NCI-H2196 (cell line): Measurements from ENCODE around the gene NAGS.
"Not testable (repeated sequence)": the region's sequence is repeated elsewhere in the genome, so short reads cannot be mapped to it uniquely, and the experiment has no call there.

Experiments used
- DNase-seq: peaks from one replicate; lab custom pipeline; 2025; ENCODE audit not compliant: unreplicated experiment; lab: John Stamatoyannopoulos, UW

NAGS gene, protein sequence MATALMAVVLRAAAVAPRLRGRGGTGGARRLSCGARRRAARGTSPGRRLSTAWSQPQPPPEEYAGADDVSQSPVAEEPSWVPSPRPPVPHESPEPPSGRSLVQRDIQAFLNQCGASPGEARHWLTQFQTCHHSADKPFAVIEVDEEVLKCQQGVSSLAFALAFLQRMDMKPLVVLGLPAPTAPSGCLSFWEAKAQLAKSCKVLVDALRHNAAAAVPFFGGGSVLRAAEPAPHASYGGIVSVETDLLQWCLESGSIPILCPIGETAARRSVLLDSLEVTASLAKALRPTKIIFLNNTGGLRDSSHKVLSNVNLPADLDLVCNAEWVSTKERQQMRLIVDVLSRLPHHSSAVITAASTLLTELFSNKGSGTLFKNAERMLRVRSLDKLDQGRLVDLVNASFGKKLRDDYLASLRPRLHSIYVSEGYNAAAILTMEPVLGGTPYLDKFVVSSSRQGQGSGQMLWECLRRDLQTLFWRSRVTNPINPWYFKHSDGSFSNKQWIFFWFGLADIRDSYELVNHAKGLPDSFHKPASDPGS

DNA sequence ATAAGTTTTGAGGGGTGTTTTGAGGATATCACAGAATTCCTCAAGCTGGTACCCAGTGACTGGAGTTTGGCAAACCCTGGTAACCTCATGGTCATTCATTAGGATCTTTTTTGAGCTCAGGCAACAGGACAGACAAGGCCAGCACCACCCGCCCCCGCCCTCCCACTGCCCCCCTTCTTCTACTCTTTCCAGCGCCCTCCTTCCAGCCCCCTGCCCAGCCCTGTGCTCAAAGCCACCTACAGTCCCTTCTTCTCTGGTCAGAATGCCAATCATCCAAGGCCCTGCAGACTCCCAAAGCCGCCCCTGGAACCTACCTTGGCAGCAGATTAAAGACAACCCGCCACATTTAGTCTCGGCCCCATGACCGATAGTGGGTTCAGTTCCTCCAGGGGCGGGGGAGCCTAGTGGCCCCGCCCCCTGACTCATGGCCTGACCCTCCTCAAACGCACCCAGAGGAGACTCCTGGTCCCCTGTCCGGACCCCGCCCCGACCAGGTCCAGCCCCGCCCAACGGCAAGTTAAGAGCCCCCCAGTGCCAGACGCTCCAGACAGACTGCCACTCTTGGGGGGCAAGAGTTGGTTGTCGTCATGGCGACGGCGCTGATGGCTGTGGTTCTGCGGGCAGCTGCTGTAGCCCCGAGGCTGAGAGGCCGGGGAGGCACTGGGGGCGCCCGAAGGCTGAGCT lies at the start of gene NAGS:
NAGS (plus strand) TSS at position 546 of the 684 bp plus-strand sequence; CDS start at position 588, 42 bp downstream.
- DNase-seq = no peak

DNA sequence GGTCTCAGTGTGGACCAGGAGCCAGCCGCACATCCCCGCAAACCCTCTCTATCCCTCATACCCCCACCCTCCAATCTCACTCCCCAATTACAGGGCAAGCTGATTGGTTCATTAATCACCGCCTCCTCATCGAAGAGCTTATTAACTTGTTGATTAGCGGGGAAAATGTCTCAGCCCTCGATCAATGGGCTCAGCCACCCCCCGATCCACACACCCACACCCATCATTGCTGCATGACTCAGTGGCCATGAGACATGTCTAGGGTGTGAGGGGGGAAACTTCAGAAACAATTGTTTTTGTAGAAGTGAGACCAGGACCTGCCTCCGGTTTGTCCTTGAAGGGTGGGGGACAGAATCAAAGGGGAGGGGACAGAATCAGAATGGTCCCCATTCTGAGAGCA lies 48.2 kb upstream of the NAGS start:
- no peak for DNase-seq

DNA sequence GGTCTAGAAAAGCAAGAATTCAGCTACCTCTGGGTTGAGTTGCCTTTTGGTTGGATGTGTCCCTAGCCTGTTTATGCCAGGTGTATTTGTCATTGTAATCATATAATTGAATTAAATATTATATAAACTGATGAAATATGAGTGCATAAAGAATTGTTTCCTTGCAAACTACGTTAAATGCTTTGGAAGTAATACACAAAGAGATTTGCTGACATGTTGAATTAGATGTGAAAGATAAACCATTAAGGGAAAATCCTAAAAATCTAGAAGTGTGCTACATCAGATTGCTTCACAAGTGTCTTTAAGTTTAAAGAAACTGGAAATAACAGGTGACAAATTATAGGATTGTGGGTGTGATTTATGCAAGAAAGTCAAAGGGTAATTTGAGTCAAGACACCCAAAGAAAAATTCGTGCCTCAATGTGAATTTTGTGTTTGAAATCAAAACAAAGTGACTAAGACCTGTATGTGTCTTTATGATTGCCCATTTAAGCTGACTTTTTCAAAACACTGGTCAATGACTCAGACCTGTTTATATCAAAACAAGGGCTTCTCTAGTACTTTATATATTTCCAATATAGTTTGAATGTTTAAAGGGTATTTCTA lies 45.6 kb upstream of the NAGS start:
- no peak for DNase-seq

DNA sequence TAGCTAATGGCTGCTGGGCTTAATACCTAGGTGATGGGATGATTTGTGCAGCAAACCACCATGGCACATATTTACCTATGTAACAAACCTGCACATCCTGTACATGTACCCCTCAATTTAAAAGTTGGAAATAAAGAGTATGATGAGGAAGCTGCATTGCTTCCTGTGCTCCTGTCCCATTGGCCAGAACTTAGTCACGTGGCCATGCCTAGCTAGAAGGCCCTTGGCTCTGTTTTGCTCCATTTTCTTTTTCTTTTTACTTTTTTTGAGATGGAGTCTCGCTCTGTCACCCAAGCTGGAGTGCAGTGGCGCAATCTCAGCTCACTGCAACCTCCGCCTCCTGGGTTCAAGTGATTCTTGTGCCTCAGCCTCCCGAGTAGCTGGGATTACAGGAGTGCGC lies 43.1 kb upstream of the NAGS start:
- DNase-seq = not testable (repeated sequence)

DNA sequence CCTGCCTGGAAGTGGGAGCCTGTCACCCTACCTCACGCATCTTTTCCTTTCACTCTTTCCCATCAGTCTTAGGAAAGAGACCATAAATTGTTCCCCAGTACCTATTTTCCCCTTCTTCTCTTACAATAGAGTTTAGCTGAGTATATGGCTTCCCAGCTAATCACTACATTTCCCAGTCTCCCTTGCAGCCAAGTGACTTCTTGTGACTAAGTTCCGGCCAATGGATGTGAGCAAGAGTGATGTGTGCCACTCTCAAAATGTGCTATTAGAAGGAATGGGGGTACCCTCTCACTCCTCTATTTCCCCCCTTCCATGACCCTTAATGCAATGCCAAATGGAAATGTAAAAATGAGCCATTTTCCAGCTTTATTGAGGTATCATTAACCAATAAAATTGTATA lies 42.5 kb upstream of the NAGS start:
- no peak for DNase-seq

DNA sequence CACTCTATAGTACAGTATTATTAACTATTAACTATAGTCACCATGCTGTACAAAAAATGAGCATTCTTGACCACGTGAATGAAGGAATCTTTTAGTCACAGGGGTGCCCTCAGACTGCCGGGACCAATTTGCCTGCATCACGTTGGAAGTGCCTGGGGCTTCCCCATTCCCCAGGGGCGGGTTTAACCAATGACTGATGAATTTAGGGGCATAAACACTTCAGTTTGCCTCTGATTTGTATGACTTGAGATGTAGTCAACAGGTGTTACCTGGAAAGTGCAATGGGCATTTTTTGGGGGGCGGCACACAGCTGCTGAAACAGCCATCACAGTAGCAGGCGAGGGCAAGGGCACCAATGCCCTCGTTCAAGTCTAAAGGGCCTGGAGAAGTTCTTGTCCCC lies 41.9 kb upstream of the NAGS start:
- DNase-seq = no peak

DNA sequence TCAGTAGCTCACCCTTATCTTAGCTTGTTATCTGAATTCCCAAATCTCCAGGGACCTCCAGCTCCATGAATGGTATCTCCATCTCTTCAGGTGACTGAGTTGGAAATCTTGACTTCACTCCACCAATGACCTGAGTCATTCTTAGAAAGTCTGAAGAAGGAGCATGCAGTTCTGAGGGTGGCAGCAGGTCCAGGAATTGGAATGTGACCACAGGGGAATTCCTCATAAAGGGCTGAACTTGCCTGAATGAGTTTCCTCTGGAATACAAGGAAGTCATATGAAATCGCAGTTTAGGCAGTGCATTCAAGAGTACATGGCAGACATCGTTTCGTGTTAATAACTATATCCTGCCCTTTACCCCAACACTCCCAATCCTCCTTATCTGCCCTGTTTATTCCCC lies 38.1 kb upstream of the NAGS start:
- DNase-seq = no peak

DNA sequence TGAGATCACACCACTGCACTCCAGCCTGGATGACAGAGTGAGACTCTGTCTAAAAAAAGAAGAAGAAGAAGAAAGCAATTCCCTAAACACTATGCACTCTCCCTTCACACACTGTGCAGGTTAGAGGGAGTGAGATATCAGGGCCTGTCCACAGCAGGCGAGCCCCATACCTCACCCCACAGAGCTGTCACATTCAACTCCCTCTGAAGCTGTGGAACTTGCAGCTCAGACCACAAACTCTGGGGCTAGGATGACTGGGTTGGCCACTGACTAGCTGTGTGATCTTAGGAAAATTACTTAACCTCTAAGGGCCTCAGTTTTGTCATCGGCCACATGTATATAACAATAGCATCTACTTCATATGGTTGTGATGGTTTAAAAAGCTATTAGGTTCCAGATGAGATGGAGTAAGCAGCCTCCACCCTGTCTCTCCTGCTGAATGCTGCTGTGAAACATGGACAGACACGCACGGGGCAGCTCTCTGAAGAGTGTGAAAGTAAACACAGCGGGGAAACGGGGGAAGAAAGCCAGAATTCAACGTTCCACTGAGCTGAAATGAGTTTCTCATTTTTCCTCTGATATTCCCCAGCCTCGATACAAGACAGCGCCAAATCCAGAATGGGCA lies 37.1 kb upstream of the NAGS start:
- DNase-seq = no peak

DNA sequence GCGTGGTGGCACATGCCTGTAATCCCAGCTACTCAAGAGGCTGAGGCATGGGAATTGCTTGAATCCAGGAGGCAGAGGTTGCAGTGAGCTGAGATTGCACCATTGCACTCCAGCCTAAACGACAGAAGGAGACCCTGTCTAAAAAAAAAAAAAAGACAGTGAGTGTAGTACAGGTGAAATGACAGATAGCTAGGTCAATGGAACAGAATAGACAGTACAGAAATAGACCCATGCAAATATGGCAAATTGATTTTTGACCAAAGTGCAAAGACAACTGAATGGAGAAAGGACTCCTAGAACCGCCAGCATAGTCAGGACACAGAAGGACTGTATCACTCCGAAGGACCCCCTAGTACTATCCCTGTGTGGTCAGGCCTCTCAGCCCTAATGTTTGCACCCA lies 34.1 kb upstream of the NAGS start:
- no peak for DNase-seq

DNA sequence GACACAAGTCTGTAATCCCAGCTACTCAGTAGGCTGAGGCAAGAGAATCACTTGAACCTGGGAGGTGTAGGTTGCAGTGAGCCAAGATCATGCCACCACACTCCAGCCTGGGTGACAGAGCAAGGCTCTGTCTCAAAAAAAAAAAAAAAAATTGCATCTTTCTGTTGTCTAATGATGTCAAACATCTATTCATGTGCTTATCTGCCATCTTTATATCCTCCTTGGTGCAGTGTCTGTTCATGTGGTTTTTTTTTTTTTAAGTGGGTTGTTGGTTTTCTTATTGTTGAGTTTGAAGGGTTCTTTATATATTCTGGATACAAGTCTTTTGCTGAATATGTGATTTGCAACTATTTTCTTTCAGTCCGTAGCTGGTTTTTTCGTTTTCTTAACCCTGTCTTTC lies 33.0 kb upstream of the NAGS start:
- DNase-seq = not testable (repeated sequence)

DNA sequence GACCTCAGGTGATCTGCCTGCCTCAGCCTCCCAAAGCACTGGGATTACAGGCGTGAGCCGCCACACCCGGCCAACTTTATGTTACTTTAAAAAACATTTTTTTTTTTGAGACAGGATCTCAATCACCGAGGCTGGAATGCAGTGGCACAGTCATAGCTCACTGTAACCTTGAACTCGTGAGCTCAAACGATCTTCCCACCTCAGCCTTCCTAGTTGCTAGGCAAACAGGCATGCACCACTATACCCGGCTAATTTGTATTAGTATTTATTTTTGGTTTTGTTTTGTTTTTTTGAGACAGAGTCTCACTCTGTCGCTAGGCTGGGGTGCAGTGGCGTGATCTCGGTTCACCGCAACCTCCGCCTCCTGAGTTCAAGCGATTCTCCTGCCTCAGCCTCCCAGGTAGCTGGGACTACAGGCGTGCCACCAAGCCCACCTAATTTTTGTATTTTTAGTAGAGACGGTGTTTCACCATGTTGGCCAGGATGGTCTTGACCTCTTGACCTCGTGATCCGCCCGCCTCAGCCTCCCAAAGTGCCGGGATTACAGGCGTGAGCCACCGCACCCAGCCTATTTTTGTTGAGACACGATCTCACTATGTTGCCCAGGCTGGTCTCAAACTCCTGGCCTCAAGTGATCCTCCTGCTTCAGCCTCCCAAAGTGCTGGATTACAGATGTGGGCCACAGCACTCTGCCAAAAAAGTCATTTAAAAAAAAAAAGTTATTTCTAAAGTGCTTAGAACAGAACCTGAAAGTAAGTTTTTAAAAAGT lies 31.8 kb upstream of the NAGS start:
- DNase-seq = not testable (repeated sequence)

DNA sequence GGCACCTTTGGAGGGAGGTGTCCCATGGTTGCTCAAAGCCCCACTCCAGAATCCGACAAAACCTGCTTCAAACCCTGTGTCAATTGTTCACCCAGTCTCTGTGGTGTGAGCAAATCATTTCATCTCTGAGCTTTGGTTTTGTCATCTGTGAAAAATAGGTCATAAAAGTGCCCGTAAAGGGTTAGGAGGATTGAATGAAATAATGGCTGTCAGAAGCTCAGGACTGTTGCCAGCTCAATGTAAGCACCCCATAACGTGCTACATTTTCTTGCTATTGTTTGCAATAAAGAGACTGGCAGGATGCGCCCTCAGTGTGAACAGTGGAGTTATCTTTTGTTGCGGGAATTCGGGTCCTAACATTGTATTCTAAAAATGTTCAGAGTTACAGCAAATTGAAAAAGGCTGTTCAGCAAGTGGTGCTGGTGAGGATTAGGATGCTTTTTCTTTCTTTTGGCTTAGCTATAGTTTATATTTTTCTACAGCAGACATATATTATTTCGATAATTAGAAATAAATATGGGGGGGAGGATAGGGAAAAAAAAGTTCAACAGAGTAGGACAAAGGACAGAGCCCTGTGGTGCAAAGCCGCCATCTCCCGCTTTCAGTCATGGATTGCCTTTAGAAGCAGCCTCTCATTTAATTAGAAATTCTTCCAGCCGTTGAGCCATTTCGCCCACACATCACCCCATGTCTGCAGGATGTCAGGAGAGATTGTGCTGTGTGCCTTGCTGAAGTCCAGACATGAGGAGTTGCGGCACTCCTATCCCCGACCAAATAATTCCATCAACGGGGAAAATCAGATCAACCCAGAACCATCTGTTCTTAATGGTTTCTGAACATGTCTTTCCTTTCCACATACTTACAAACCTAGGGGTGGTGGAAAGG lies 29.8 kb upstream of the NAGS start:
- no peak for DNase-seq

DNA sequence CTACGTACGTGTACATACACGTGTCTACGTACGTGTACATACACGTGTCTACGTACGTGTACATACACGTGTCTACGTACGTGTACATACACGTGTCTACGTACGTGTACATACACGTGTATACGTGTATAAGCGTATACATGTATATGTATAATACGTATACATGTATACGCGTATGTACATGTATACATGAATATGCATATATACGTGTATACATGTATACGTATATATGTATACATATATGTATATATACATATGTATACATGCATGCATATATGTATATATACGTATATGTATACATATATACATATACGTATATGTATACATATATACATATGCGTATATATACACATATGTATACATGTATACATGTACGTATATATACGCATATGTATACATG lies 28.5 kb upstream of the NAGS start:
- no peak for DNase-seq

DNA sequence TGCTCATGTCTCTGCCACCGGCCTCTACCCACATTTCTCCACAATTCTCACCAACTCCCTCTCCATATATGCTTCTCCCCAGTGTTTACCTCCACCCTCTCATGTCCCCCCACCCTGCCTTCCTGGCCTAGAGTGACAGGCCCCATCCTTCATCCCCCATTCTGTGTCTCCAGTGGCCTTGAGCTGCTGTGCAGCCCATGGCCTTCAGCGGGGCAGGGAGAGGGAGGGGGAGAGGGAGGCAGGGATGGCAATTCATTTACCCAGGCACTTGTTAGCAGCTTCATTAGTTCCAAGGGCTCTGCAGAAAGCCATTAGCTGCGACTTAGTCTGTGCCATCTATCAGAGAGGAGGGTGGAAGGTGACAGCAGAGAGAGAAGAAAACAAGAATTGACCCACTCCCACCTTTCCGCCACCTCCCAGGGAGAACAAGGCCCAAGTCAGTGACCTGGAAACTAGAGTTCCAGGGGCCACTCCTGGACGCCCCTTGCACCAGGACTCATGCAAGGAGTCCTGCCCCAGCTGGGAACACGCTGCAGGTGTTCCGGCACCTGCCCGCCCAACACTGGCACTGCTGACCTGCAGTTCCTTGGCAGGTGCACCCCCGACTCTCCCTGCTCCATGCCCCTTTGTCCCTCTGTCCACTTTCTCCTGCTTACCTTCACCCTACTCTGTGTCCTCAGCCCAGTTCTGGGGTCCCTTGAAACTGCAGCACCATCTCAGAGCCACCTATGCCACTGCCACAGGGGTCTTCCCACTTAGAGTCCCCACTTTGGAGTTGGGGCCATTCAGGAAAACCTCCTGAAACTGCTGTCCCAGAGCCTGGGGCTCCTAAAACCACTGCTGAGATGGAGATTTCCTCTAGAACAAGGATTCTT lies 27.2 kb upstream of the NAGS start:
- no peak for DNase-seq

DNA sequence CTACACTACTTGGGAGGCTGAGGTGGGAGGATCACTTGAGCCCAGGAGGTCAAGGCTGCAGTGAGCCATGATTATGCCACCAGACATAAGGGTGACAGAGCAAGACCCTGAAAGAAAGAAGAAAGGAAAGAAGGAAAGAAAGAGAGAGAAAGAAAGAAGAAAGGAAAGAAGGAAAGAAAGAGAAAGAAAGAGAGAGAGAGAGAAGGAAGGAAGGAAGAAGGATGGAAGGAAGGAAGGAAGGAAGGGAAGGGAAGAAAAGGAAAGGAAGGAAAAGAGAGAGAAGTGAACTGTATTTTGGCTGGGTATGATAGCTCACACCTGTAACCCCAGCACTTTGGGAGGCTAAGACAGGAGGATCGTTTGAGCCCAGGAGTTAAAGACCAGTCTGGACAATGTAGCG lies 26.3 kb upstream of the NAGS start:
- DNase-seq = no peak

DNA sequence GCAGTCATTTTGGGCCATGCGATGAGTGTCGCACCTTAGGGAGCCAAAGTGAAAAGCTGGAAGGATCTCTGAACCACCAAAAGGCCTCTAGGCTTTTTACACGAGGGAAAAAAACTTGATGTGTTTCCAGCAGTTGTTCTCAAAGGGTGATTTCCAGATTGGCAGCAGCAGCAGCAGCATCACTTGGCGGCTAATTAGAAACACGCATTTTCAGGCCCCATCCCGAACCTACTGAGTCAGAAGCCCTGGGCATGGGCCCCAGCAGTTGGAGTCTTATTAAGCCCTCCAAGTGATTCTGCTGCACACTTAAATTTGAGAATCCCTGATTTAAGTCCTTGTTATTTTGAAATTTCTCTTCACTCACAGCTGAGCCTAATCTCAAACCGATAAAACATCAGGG lies 25.4 kb upstream of the NAGS start:
- no peak for DNase-seq

DNA sequence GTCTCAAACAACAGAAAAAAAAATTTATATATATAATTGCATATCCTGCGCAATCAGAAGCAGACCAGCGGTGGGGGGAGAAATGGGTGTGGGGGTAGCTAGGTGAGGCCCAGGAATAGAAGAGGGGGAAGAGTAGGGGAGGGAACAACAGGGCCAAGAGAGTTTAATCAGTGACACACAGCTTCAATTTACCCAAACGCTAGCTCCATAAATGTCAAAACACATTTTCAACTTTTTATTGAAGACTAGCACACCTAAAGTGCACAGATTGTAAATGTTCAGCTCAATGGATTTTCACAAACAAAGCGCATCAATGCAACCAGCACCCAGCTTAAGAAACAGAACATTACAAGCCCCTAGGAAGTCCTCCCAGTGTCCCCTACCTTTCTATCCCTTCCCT lies 24.8 kb upstream of the NAGS start:
- DNase-seq = no peak

DNA sequence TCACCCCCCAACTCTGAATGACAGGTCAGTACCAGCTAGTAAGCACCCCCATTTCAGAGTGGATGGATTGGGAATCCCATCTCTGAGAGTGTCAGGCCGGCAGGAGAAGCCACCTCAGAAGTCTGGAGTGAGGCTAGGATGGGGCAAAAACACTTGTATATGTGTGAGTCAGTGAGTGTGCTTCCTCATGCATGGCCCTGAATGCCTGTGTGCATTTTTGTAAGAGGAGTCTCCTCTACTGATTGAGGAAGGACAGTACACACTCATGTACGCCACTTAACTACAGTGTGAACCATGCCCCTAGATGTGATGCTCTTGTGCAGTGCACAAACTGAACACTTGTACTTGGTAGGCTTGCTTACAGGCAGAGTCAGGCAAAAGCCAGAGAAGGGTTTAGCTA lies 22.3 kb upstream of the NAGS start:
- DNase-seq = no peak

DNA sequence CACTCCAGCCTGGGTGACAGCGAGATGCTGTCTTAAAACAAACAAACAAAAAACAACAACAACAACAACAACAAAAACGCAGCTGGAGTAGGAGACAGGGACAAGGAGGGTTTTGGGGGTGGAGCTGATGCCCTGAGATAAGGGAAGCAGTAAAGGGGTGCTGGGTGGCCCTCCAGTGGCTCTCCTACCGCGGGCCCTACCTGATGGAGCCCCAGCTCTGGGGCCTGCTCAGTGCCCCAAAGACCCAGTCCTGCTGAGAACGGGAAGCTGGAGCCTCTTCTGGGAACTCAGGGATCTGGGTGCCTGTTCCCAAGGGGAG lies 21.3 kb upstream of the NAGS start:
- DNase-seq = no peak
